Stimulated activated CD4-positive, alpha-beta T cell treated with anti-CD3 and anti-CD28 coated beads, Interleukin-4, amount 100 ng/mL, for 1 hour (primary cell): ENCODE results near the gene CALD1.

Experiments used
- DNase-seq: peaks from one replicate; pipeline ENCODE4 v3.0.0-alpha.2; 2020

The CALD1 gene

GRCh38 chr7:134792968-134793367 lies 13.5 kb downstream of the CALD1 start:
- no peak for DNase-seq

GRCh38 chr7:134795231-134795630 lies 15.8 kb downstream of the CALD1 start:
- DNase-seq, result no peak

GRCh38 chr7:134798155-134798554 lies 18.7 kb downstream of the CALD1 start:
- no peak for DNase-seq

- no peak for DNase-seq
Measured at GRCh38 chr7:134799377-134799776, 19.9 kb downstream of the CALD1 start.

- no peak for DNase-seq
Measured at GRCh38 chr7:134802762-134803161, 23.3 kb downstream of the CALD1 start.

- no peak for DNase-seq
Measured at GRCh38 chr7:134804351-134804750, 24.9 kb downstream of the CALD1 start.

GRCh38 chr7:134804854-134805253 lies 25.4 kb downstream of the CALD1 start:
- no peak for DNase-seq

GRCh38 chr7:134806197-134806596 lies 26.8 kb downstream of the CALD1 start:
- DNase-seq, result no peak

GRCh38 chr7:134809616-134810015 lies 30.2 kb downstream of the CALD1 start:
- DNase-seq, result no peak

GRCh38 chr7:134811765-134812164 lies 32.3 kb downstream of the CALD1 start:
- DNase-seq, result no peak

- no peak for DNase-seq
Measured at GRCh38 chr7:134813663-134814396, 34.4 kb downstream of the CALD1 start.

GRCh38 chr7:134814730-134815364 lies 35.4 kb downstream of the CALD1 start:
- DNase-seq, result no peak

- no peak for DNase-seq
Measured at GRCh38 chr7:134818613-134819345, 39.3 kb downstream of the CALD1 start.

GRCh38 chr7:134819401-134819800 lies 40.0 kb downstream of the CALD1 start:
- DNase-seq, result no peak

GRCh38 chr7:134820295-134820694 lies 40.9 kb downstream of the CALD1 start:
- no peak for DNase-seq

- no peak for DNase-seq
Measured at GRCh38 chr7:134820778-134821177, 41.3 kb downstream of the CALD1 start.

GRCh38 chr7:134823400-134823799 lies 44.0 kb downstream of the CALD1 start:
- no peak for DNase-seq

- DNase-seq, result no peak
Measured at GRCh38 chr7:134825666-134826065, 46.2 kb downstream of the CALD1 start.

- no peak for DNase-seq
Measured at GRCh38 chr7:134826105-134826504, 46.7 kb downstream of the CALD1 start.

- no peak for DNase-seq
Measured at GRCh38 chr7:134827436-134827835, 48.0 kb downstream of the CALD1 start.

- DNase-seq, result no peak
Measured at GRCh38 chr7:134827889-134828288, 48.5 kb downstream of the CALD1 start.

GRCh38 chr7:134828361-134828760 lies 48.9 kb downstream of the CALD1 start:
- no peak for DNase-seq

GRCh38 chr7:134829380-134829986 lies 50.0 kb downstream of the CALD1 start:
- DNase-seq, result no peak

- DNase-seq, result no peak
Measured at GRCh38 chr7:134831862-134832261, 52.4 kb downstream of the CALD1 start.
